Measurements from ENCODE around the gene TPM4. TPM values are rescaled to one million over a fixed set of nuclear protein-coding genes. Genes with fewer than 3 reads are reported as not detected.

Gene TPM4
- total RNA-seq, 1 donor from 2014 or later = 386 TPM

GRCh38 chr19:16048583-16048982 is 27.7 kb upstream of the TPM4 start:
- no peaks in the 10 kb centered on the region for H3K36me3 ChIP-seq
- H3K27me3 ChIP-seq = no peaks in the 10 kb centered on the region
- ATAC-seq = no peak
- no peaks in the 10 kb centered on the region for H3K4me1 ChIP-seq
- intact Hi-C loops (cut with DNase I) = no loop called here
- no peak overlapping the region for H3K27ac ChIP-seq
- DNase-seq = no peak
- no peak overlapping the region for H3K4me3 ChIP-seq
- no peaks in the 10 kb centered on the region for H3K9me3 ChIP-seq
- TF ChIP-seq, protein P1, sequence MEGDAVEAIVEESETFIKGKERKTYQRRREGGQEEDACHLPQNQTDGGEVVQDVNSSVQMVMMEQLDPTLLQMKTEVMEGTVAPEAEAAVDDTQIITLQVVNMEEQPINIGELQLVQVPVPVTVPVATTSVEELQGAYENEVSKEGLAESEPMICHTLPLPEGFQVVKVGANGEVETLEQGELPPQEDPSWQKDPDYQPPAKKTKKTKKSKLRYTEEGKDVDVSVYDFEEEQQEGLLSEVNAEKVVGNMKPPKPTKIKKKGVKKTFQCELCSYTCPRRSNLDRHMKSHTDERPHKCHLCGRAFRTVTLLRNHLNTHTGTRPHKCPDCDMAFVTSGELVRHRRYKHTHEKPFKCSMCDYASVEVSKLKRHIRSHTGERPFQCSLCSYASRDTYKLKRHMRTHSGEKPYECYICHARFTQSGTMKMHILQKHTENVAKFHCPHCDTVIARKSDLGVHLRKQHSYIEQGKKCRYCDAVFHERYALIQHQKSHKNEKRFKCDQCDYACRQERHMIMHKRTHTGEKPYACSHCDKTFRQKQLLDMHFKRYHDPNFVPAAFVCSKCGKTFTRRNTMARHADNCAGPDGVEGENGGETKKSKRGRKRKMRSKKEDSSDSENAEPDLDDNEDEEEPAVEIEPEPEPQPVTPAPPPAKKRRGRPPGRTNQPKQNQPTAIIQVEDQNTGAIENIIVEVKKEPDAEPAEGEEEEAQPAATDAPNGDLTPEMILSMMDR (IDR thresholded peaks at IDR 0.05) = no peak

GRCh38 chr19:16051254-16052025 is 24.9 kb upstream of the TPM4 start:
- Histone ChIP-seq H3K9me3 (no peaks in the 10 kb centered on the region), H3K36me3 (no peaks in the 10 kb centered on the region), H3K4me1 (no peaks in the 10 kb centered on the region), H3K27me3 (no peaks in the 10 kb centered on the region), H3K4me3 (no peak overlapping the region), H3K27ac (no peak overlapping the region)
- no peak for DNase-seq
- TF ChIP-seq, protein P1 (IDR thresholded peaks at IDR 0.05) = no peak
- intact Hi-C loops (cut with DNase I) = no loop called here
- ATAC-seq = peak; percentile 74

GRCh38 chr19:16052353-16052752 is 23.9 kb upstream of the TPM4 start:
- Histone ChIP-seq H3K27me3 (no peaks in the 10 kb centered on the region), H3K4me1 (no peaks in the 10 kb centered on the region), H3K9me3 (no peaks in the 10 kb centered on the region), H3K36me3 (no peaks in the 10 kb centered on the region), H3K4me3 (no peak overlapping the region), H3K27ac (no peak overlapping the region)
- no peak for DNase-seq
- ATAC-seq = peak; percentile 32
- intact Hi-C loops (cut with DNase I) = no loop called here
- TF ChIP-seq, protein P1 (IDR thresholded peaks at IDR 0.05) = no peak

GRCh38 chr19:16057062-16057461 is 19.2 kb upstream of the TPM4 start:
- no peaks in the 10 kb centered on the region for H3K9me3 ChIP-seq
- DNase-seq (no peak), ATAC-seq (no peak)
- no peak overlapping the region for H3K4me3 ChIP-seq
- no peaks in the 10 kb centered on the region for H3K36me3 ChIP-seq
- H3K27ac ChIP-seq = no peak overlapping the region
- intact Hi-C loops (cut with DNase I) = no loop called here
- TF ChIP-seq, protein P1 (IDR thresholded peaks at IDR 0.05) = no peak
- H3K4me1 ChIP-seq = no peaks in the 10 kb centered on the region
- no peaks in the 10 kb centered on the region for H3K27me3 ChIP-seq

- H3K4me3 ChIP-seq = no peak overlapping the region
- TF ChIP-seq, protein P1 (IDR thresholded peaks at IDR 0.05) = no peak
- no peak overlapping the region for H3K27ac ChIP-seq
- H3K9me3 ChIP-seq = no peaks in the 10 kb centered on the region
- DNase-seq (no peak), ATAC-seq (no peak)
- no peaks in the 10 kb centered on the region for H3K36me3 ChIP-seq
- no peaks in the 10 kb centered on the region for H3K27me3 ChIP-seq
- intact Hi-C loops (cut with DNase I) = no loop called here
- no peaks in the 10 kb centered on the region for H3K4me1 ChIP-seq
These were observed 16.0 kb upstream of the TPM4 start for GRCh38 chr19:16060294-16060693.

All from upper lobe of right lung (tissue), 1 donor.